Measurements from ENCODE around the gene MAML3. TPM values are rescaled to one million over a fixed set of nuclear protein-coding genes. Genes with fewer than 3 reads are reported as not detected.

The MAML3 gene
- total RNA-seq, 1 donor: 6.5 TPM

- TF ChIP-seq, protein P1, sequence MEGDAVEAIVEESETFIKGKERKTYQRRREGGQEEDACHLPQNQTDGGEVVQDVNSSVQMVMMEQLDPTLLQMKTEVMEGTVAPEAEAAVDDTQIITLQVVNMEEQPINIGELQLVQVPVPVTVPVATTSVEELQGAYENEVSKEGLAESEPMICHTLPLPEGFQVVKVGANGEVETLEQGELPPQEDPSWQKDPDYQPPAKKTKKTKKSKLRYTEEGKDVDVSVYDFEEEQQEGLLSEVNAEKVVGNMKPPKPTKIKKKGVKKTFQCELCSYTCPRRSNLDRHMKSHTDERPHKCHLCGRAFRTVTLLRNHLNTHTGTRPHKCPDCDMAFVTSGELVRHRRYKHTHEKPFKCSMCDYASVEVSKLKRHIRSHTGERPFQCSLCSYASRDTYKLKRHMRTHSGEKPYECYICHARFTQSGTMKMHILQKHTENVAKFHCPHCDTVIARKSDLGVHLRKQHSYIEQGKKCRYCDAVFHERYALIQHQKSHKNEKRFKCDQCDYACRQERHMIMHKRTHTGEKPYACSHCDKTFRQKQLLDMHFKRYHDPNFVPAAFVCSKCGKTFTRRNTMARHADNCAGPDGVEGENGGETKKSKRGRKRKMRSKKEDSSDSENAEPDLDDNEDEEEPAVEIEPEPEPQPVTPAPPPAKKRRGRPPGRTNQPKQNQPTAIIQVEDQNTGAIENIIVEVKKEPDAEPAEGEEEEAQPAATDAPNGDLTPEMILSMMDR (IDR thresholded peaks at IDR 0.05; ENCODE audit: insufficient read depth, low read depth, low read length): no peak
- DNase-seq (ENCODE audit: low read depth): no peak
- H3K4me3 ChIP-seq (ENCODE audit: low read depth, low read length): no peak overlapping the region
These were observed 302.9 kb downstream of the MAML3 start for GRCh38 chr4:139851133-139851532.

GRCh38 chr4:139849219-139849618 is 304.8 kb downstream of the MAML3 start:
- DNase-seq (ENCODE audit: low read depth): no peak
- TF ChIP-seq, protein P1 (IDR thresholded peaks at IDR 0.05; ENCODE audit: insufficient read depth, low read depth, low read length): no peak
- no peak overlapping the region for H3K4me3 ChIP-seq (ENCODE audit: low read depth, low read length)

- TF ChIP-seq, protein P1 (IDR thresholded peaks at IDR 0.05; ENCODE audit: insufficient read depth, low read depth, low read length): no peak
- DNase-seq (ENCODE audit: low read depth): no peak
- no peak overlapping the region for H3K4me3 ChIP-seq (ENCODE audit: low read depth, low read length)
These were observed 306.0 kb downstream of the MAML3 start for GRCh38 chr4:139848028-139848427.

- DNase-seq (ENCODE audit: low read depth): no peak
- TF ChIP-seq, protein P1 (IDR thresholded peaks at IDR 0.05; ENCODE audit: insufficient read depth, low read depth, low read length): no peak
- no peak overlapping the region for H3K4me3 ChIP-seq (ENCODE audit: low read depth, low read length)
These were observed 306.4 kb downstream of the MAML3 start for GRCh38 chr4:139847602-139848001.

DNA sequence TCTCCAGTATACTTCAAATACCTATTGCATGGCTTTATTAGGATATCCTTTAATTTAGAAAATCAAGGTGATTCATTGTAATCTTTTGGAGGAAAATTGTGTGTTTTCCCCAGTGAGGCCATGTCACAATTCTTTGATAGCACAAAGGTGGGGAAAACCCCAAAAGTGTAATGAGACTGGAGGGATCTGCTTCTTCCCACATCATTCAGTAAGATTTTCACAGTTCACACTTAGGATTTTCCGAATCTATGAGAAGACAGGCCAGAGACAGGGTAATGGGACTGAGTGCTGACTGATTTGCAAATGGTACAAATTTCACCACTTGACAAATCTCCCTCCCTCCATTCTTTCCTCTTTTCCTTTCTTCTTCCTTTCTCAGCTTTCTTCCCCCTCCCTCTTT is 307.2 kb downstream of the MAML3 start:
- H3K4me3 ChIP-seq (ENCODE audit: low read depth, low read length): no peak overlapping the region
- no peak for DNase-seq (ENCODE audit: low read depth)
- TF ChIP-seq, protein P1 (IDR thresholded peaks at IDR 0.05; ENCODE audit: insufficient read depth, low read depth, low read length): no peak

DNA sequence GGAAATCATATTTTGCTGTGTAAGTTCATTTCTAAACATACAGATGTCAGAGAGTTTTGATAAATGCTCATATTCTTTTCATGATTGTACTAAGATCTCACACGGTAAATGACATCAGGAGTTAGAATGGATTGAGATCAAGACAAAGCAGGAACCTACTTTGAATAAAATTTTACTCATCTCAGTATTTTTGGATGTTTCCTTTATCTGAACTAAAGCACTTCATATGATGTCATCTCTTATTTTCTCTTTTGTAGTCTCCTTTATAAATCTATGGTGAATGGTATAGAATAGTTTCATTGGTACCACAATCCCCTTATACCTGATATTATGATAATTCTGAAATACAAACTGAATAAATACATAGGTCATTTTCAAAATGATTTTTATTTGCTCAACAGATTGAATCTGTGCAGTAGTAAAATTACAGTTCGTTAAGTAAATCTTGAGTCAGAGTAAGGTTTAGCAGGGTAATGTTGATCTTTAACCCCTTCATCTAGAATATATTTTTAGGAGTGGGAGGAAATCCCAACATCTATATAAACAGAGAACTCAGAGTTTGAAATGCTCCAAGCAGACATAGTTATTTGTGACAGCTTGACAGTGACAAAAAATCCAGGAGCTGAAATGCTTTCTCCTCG is 308.4 kb downstream of the MAML3 start:
- no peak overlapping the region for H3K4me3 ChIP-seq (ENCODE audit: low read depth, low read length)
- TF ChIP-seq, protein P1 (IDR thresholded peaks at IDR 0.05; ENCODE audit: insufficient read depth, low read depth, low read length): no peak
- DNase-seq (ENCODE audit: low read depth): no peak

Measured in fibroblast of villous mesenchyme (primary cell).